Activated T-helper 1 cell treated with anti-CD3 and anti-CD28 coated beads, Interleukin-12 subunit alpha, Interleukin-12 subunit beta, Interleukin-2, Interleukin-4 antibody, amounts not matched to agents 30 ng/mL and 10 ng/mL and 1 ng/mL, durations not matched to agents 14 hours and 24 hours and 36 hours (primary cell): ENCODE results near the gene MRPL54. TPM values are rescaled to one million over a fixed set of nuclear protein-coding genes. Genes with fewer than 3 reads are reported as not detected.

Experiments
- DNase-seq: peaks from one replicate; pipeline ENCODE4 v3.0.0; 2021; ENCODE audit warnings: low spot score
- H3K27ac Mint-ChIP-seq: one replicate; pipeline ENCODE4 v1.8.0; 2021; ENCODE audit warnings: mild to moderate bottlenecking, mixed read lengths
- H3K27me3 Mint-ChIP-seq: one replicate; pipeline ENCODE4 v1.8.0; 2022; ENCODE audit warnings: mild to moderate bottlenecking, moderate library complexity, mixed read lengths; ENCODE audit not compliant: insufficient read depth
- H3K36me3 Mint-ChIP-seq: one replicate; pipeline ENCODE4 v1.8.0; 2021; ENCODE audit warnings: low read depth, mixed read lengths
- H3K4me1 Mint-ChIP-seq: one replicate; pipeline ENCODE4 v1.8.0; 2021; ENCODE audit warnings: low read depth, mixed read lengths
- H3K4me3 Mint-ChIP-seq: one replicate; pipeline ENCODE4 v1.8.0; 2021; ENCODE audit warnings: mild to moderate bottlenecking, moderate library complexity, mixed read lengths
- H3K9me3 Mint-ChIP-seq: one replicate; pipeline ENCODE4 v1.8.0; 2021; ENCODE audit warnings: mixed read lengths
- intact Hi-C: fragments of 100-400 bp; cut with micrococcal nuclease; formaldehyde crosslinking; loops from one replicate; pipeline ENCODE4 v1.15.1; 2024
- total RNA-seq: library from RNA; stranded (reverse); gene quantifications from 2 replicates; pipeline ENCODE4 v1.2.3, GENCODE V29; 2022

MRPL54 gene
- total RNA-seq, 1 donor from 2014 or later: 88.2 TPM

GRCh38 chr19:3730457-3730958, 32.0 kb upstream of the MRPL54 start:
- H3K27ac Mint-ChIP-seq: no peak overlapping the region
- H3K27me3 Mint-ChIP-seq: peaks cover 1% of the 10 kb centered on the region
- no peak overlapping the region for H3K4me3 Mint-ChIP-seq
- intact Hi-C loops: no loop called here
- no peaks in the 10 kb centered on the region for H3K4me1 Mint-ChIP-seq
- H3K9me3 Mint-ChIP-seq: no peaks in the 10 kb centered on the region
- DNase-seq: no peak
- no peaks in the 10 kb centered on the region for H3K36me3 Mint-ChIP-seq

DNA sequence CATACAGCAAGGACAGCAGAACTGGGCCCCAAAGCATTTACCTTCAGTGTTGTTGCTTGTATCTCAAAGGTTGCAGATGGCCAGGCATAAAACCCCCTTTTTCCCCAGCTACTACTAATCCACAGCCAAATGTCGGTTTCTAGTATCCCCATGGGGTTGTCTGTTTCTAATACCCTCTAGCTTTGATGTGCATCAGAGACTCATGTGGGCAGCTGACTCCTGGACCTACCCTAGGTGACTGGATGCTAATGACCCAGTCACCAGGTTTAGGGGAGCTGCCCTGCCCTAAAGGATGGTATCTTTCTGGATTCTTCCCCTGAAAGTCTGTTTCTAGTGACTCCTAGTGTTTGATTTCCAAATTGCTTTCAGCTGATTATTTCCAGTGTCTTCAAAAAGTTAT, 30.4 kb upstream of the MRPL54 start:
- intact Hi-C loops: no loop called here
- H3K36me3 Mint-ChIP-seq: no peaks in the 10 kb centered on the region
- no peak overlapping the region for H3K4me3 Mint-ChIP-seq
- no peak overlapping the region for H3K27ac Mint-ChIP-seq
- no peaks in the 10 kb centered on the region for H3K4me1 Mint-ChIP-seq
- peaks cover 1% of the 10 kb centered on the region for H3K27me3 Mint-ChIP-seq
- DNase-seq: no peak
- H3K9me3 Mint-ChIP-seq: no peaks in the 10 kb centered on the region

GRCh38 chr19:3733549-3734309, 28.8 kb upstream of the MRPL54 start:
- Mint-ChIP-seq H3K27ac (no peak overlapping the region), H3K4me3 (no peak overlapping the region), H3K9me3 (no peaks in the 10 kb centered on the region), H3K36me3 (no peaks in the 10 kb centered on the region), H3K27me3 (peaks cover 1% of the 10 kb centered on the region), H3K4me1 (no peaks in the 10 kb centered on the region)
- no peak for DNase-seq
- intact Hi-C loops: no loop called here

GRCh38 chr19:3734310-3734600, 28.2 kb upstream of the MRPL54 start:
- intact Hi-C loops: no loop called here
- Mint-ChIP-seq H3K9me3 (no peaks in the 10 kb centered on the region), H3K4me1 (no peaks in the 10 kb centered on the region)

GRCh38 chr19:3736106-3736724, 26.3 kb upstream of the MRPL54 start:
- H3K9me3 Mint-ChIP-seq: no peaks in the 10 kb centered on the region
- no peaks in the 10 kb centered on the region for H3K36me3 Mint-ChIP-seq
- no peak overlapping the region for H3K4me3 Mint-ChIP-seq
- H3K27me3 Mint-ChIP-seq: peaks cover 1% of the 10 kb centered on the region
- H3K4me1 Mint-ChIP-seq: no peaks in the 10 kb centered on the region
- DNase-seq: no peak
- H3K27ac Mint-ChIP-seq: no peak overlapping the region
- intact Hi-C loops: no loop called here

More at GRCh38 chr19:3734310-3734600, 28.2 kb upstream of the MRPL54 start:
- no peak for DNase-seq
- Mint-ChIP-seq H3K27ac (no peak overlapping the region), H3K36me3 (no peaks in the 10 kb centered on the region), H3K27me3 (peaks cover 1% of the 10 kb centered on the region), H3K4me3 (no peak overlapping the region)

DNA sequence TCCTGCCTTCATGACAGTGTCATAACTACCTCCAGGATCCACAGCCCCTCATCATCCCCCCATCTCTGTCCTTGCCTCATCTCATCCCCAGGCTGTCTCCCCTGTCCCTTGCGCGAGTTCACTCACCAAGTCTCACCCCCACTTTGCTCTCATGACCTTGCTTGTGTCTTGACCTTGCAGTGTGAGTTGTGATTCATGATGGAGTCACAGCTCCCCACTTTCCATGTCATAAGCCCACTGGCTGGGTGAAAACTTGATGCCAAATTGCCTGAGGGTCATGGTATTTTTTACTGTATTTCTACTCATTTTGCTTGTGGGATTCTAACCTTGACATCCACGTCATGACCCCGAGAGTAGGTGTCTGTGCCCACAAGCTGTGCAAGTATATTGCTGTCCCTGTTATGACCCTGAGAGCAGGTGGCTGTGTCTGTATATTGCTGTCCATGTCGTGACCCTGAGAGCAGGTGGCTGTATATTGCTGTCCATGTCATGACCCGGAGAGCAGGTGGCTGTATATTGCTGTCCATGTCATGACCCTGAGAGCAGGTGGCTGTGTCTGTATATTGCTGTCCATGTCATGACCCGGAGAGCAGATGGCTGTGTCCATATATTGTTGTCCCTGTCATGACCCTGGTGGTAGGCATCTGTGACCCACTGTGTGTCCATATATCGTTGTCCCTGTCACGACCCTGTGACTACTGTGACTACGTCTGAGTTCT, 24.8 kb upstream of the MRPL54 start:
- intact Hi-C loops: no loop called here

GRCh38 chr19:3738477-3739220, 23.8 kb upstream of the MRPL54 start:
- Mint-ChIP-seq H3K4me3 (no peak overlapping the region), H3K27ac (no peak overlapping the region), H3K36me3 (no peaks in the 10 kb centered on the region), H3K9me3 (no peaks in the 10 kb centered on the region), H3K4me1 (no peaks in the 10 kb centered on the region), H3K27me3 (no peaks in the 10 kb centered on the region)
- DNase-seq: no peak
- intact Hi-C loops: no loop called here

More for the DNA sequence above, 24.8 kb upstream of the MRPL54 start:
- Mint-ChIP-seq H3K4me1 (no peaks in the 10 kb centered on the region), H3K27ac (no peak overlapping the region), H3K27me3 (peaks cover 1% of the 10 kb centered on the region), H3K36me3 (no peaks in the 10 kb centered on the region), H3K4me3 (no peak overlapping the region), H3K9me3 (no peaks in the 10 kb centered on the region)
- DNase-seq: no peak

GRCh38 chr19:3740431-3740830, 22.1 kb upstream of the MRPL54 start:
- Mint-ChIP-seq H3K4me1 (no peaks in the 10 kb centered on the region), H3K27ac (no peak overlapping the region), H3K4me3 (no peak overlapping the region), H3K36me3 (no peaks in the 10 kb centered on the region), H3K27me3 (no peaks in the 10 kb centered on the region), H3K9me3 (no peaks in the 10 kb centered on the region)
- intact Hi-C loops: no loop called here
- DNase-seq: no peak

GRCh38 chr19:3743486-3743885, 19.0 kb upstream of the MRPL54 start:
- H3K27ac Mint-ChIP-seq: no peak overlapping the region
- intact Hi-C loops: no loop called here
- no peaks in the 10 kb centered on the region for H3K4me1 Mint-ChIP-seq
- H3K4me3 Mint-ChIP-seq: no peak overlapping the region
- no peaks in the 10 kb centered on the region for H3K36me3 Mint-ChIP-seq
- no peak for DNase-seq
- no peaks in the 10 kb centered on the region for H3K9me3 Mint-ChIP-seq
- no peaks in the 10 kb centered on the region for H3K27me3 Mint-ChIP-seq

GRCh38 chr19:3745363-3746045, 17.0 kb upstream of the MRPL54 start:
- intact Hi-C loops: no loop called here
- no peak for DNase-seq
- H3K36me3 Mint-ChIP-seq: peaks cover 7% of the 10 kb centered on the region
- no peak overlapping the region for H3K27ac Mint-ChIP-seq
- H3K4me1 Mint-ChIP-seq: no peaks in the 10 kb centered on the region
- no peak overlapping the region for H3K4me3 Mint-ChIP-seq
- H3K9me3 Mint-ChIP-seq: no peaks in the 10 kb centered on the region
- no peaks in the 10 kb centered on the region for H3K27me3 Mint-ChIP-seq

DNA sequence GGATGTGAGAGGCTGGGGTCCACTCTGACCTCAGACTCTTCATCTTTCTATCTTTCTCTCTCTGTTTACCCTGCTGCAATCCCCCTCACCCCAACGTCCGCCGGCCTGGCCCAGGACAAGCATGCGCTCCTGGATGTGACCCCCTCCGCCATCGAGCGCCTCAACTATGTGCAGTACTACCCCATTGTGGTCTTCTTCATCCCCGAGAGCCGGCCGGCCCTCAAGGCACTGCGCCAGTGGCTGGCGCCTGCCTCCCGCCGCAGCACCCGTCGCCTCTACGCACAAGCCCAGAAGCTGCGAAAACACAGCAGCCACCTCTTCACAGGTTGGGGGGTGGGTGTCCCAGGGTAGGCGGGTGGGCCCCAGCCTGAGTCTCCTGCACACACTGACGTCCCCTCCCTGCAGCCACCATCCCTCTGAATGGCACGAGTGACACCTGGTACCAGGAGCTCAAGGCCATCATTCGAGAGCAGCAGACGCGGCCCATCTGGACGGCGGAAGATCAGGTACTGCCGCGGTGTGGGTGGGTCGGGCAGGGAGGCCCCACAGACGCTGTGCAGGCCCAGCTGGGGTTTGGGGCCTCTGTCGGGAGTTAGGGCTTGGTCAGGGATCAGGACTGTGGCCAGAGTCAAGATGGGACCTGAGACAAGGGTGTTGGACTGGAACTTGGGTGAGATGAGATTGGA, 16.0 kb upstream of the MRPL54 start:
- Mint-ChIP-seq H3K27me3 (no peaks in the 10 kb centered on the region), H3K4me1 (no peaks in the 10 kb centered on the region), H3K27ac (no peak overlapping the region), H3K4me3 (no peak overlapping the region), H3K9me3 (no peaks in the 10 kb centered on the region), H3K36me3 (peaks cover 11% of the 10 kb centered on the region)
- DNase-seq: no peak
- intact Hi-C loops: no loop called here

DNA sequence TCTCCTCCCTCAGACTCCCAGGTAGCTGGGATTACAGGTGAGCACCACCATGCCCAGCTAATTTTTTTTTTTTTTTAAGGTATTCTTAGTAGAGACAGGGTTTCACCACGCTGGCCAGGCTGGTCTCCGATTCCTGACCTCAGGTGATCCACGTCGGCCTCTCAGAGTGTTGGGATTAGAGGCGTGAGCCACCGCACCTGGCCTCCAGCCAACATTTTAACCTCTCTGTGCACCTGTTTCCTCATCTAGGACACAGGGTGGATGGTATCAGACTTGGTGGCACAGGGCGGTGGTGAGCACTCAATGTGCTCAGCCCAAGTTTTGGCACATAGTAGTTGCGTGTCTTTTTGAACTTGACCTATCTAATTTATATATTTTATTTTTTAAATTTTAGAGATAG, 13.5 kb upstream of the MRPL54 start:
- no peaks in the 10 kb centered on the region for H3K9me3 Mint-ChIP-seq
- intact Hi-C loops: no loop called here
- peaks cover 15% of the 10 kb centered on the region for H3K36me3 Mint-ChIP-seq
- no peak overlapping the region for H3K27ac Mint-ChIP-seq
- H3K27me3 Mint-ChIP-seq: no peaks in the 10 kb centered on the region
- H3K4me3 Mint-ChIP-seq: no peak overlapping the region
- H3K4me1 Mint-ChIP-seq: no peaks in the 10 kb centered on the region
- no peak for DNase-seq
